PC-9 (cell line): ENCODE results near the gene PDE4D. TPM values are rescaled to one million over a fixed set of nuclear protein-coding genes. Genes with fewer than 3 reads are reported as not detected.

Experiments
- BruUV-seq: library from RNA; stranded (reverse); fragments of 400-500 nt; replicated peaks from 2 replicates; lab custom pipeline; 2021; lab: Mats Ljungman, UMichigan
- CTCF ChIA-PET: fragments of 300-600 bp; sonication (Branson Sonifier 250); formaldehyde crosslinking; loops from one replicate; lab custom pipeline; 2022; ENCODE audit warnings: antibody characterized with exemption; lab: Charles Lee
- POLR2A ChIA-PET: fragments of 300-600 bp; sonication (Branson Sonifier 250); formaldehyde crosslinking; loops from one replicate; lab custom pipeline; 2022; ENCODE audit warnings: antibody characterized with exemption; ENCODE audit not compliant: unreplicated experiment; lab: Charles Lee
- DNase-seq, 2 experiments: peaks; one replicate each; pipeline versions ENCODE4 v3.0.0 to v3.0.0-alpha.2; 2015 to 2022; ENCODE audit warnings: mixed read lengths in 1 of 2
- H2AFZ ChIP-seq: fragments of 200-600 bp; sonication (generic); 2 replicates; pipeline ENCODE4 v1.8.1; 2017; ENCODE audit warnings: antibody characterized with exemption
- H3F3A ChIP-seq: fragments of 200-600 bp; sonication (generic); 2 replicates; pipeline ENCODE4 v1.8.1; 2017; ENCODE audit warnings: antibody characterized with exemption, mild to moderate bottlenecking, low read depth; ENCODE audit not compliant: insufficient read depth
- H3K27ac ChIP-seq: fragments of 200-600 bp; sonication (generic); 2 replicates; pipeline ENCODE4 v1.6.1; 2016; ENCODE audit warnings: mixed run types
- H3K27me3 ChIP-seq: fragments of 200-600 bp; sonication (generic); 2 replicates; pipeline ENCODE4 v1.6.1; 2016; ENCODE audit warnings: low read depth, mixed run types; ENCODE audit not compliant: insufficient read depth
- H3K36me3 ChIP-seq: fragments of 200-600 bp; sonication (generic); 2 replicates; pipeline ENCODE4 v1.6.1; 2016; ENCODE audit warnings: low read depth, mixed run types
- H3K4me1 ChIP-seq: fragments of 200-600 bp; sonication (generic); replicated peaks from 2 replicates; pipeline ENCODE4 v1.6.1; 2016; ENCODE audit warnings: mixed run types; ENCODE audit not compliant: insufficient read depth
- H3K4me2 ChIP-seq: fragments of 200-600 bp; sonication (generic); 2 replicates; pipeline ENCODE4 v1.6.1; 2017; ENCODE audit warnings: mixed run types
- H3K4me3 ChIP-seq: fragments of 200-600 bp; sonication (generic); 2 replicates; pipeline ENCODE4 v1.6.1; 2016; ENCODE audit warnings: mixed run types
- H3K79me2 ChIP-seq: fragments of 200-600 bp; sonication (generic); 2 replicates; pipeline ENCODE4 v1.6.1; 2017; ENCODE audit warnings: low read depth, mixed run types
- H3K9me2 ChIP-seq: fragments of 200-600 bp; sonication (generic); 2 replicates; pipeline ENCODE4 v1.8.1; 2017; ENCODE audit warnings: mild to moderate bottlenecking; ENCODE audit not compliant: insufficient read depth
- H3K9me3 ChIP-seq: fragments of 200-600 bp; sonication (generic); 2 replicates; pipeline ENCODE4 v1.8.1; 2016; ENCODE audit warnings: low read depth; ENCODE audit not compliant: insufficient read depth
- H4K20me1 ChIP-seq: fragments of 200-600 bp; sonication (generic); 2 replicates; pipeline ENCODE4 v1.8.1; 2017; ENCODE audit not compliant: insufficient read depth
- CTCF ChIP-seq: fragments of 200-600 bp; sonication (generic); conservative IDR thresholded peaks from 2 replicates; pipeline ENCODE4 v1.6.1; 2017; ENCODE audit warnings: mixed run types, antibody characterized with exemption, mild to moderate bottlenecking, moderate library complexity
- EZH2 ChIP-seq: fragments of 200-600 bp; sonication (generic); IDR thresholded peaks from 2 replicates; pipeline ENCODE4 v1.8.0; 2017; ENCODE audit warnings: antibody characterized with exemption, low read depth
- intact Hi-C: fragments of 100-400 bp; cut with micrococcal nuclease; formaldehyde crosslinking; loops from one replicate; pipeline ENCODE4 v1.10.0; 2022; ENCODE audit not compliant: unreplicated experiment
- total RNA-seq: library from RNA; stranded (reverse); gene quantifications from 2 replicates; pipeline ENCODE4 v1.2.3, GENCODE V29; 2021

PDE4D gene
- total RNA-seq, 1 experiment from 2014 or later: 9.8 TPM

- TF ChIP-seq EZH2 (no peak), CTCF (peak; percentile 64)
- peak in 1 of 2 experiments; percentile 9 for DNase-seq
- CTCF ChIA-PET: interaction anchor here (0.6 kb wide), 1 partner anchor 666 kb away, joined by 5 read pairs; no protein-coding TSS in a partner anchor
Observed at GRCh38 chr5:59724482-59725391, 168.8 kb downstream of the PDE4D start.

GRCh38 chr5:59722874-59723273, 170.7 kb downstream of the PDE4D start:
- intact Hi-C loops: loop anchor here (1.0 to 5.0 kb wide), 2 partner anchors 74 to 333 kb away; no protein-coding TSS in a partner anchor
- peak in 1 of 2 experiments; percentile 42 for DNase-seq
- Histone ChIP-seq H3K27me3 (no peaks in the 10 kb centered on the region), H3K27ac (peak overlapping the region; percentile 25), H4K20me1 (no peaks in the 10 kb centered on the region), H3F3A (peaks cover 4% of the 10 kb centered on the region; the same call in 1 of the 2 replicates), H3K4me3 (no peak overlapping the region), H3K9me2 (no peaks in the 10 kb centered on the region), H3K4me1 (peaks cover 12% of the 10 kb centered on the region), H2AFZ (no peak overlapping the region), H3K9me3 (no peaks in the 10 kb centered on the region), H3K79me2 (no peaks in the 10 kb centered on the region), H3K36me3 (no peaks in the 10 kb centered on the region), H3K4me2 (no peak overlapping the region)
- POLR2A ChIA-PET: no interaction called here
- CTCF ChIA-PET: interaction anchor here (0.6 kb wide), 1 partner anchor 71 kb away, joined by 3 read pairs; no protein-coding TSS in a partner anchor
- no TSS peak for BruUV-seq
- TF ChIP-seq CTCF (no peak), EZH2 (no peak)

More at GRCh38 chr5:59724482-59725391, 168.8 kb downstream of the PDE4D start:
- Histone ChIP-seq H3K36me3 (no peaks in the 10 kb centered on the region), H3K4me1 (peaks cover 12% of the 10 kb centered on the region), H3F3A (peaks cover 4% of the 10 kb centered on the region; the same call in 1 of the 2 replicates), H4K20me1 (no peaks in the 10 kb centered on the region), H3K4me2 (no peak overlapping the region), H3K27me3 (no peaks in the 10 kb centered on the region), H2AFZ (no peak overlapping the region), H3K79me2 (no peaks in the 10 kb centered on the region), H3K9me3 (no peaks in the 10 kb centered on the region), H3K9me2 (no peaks in the 10 kb centered on the region), H3K27ac (no peak overlapping the region), H3K4me3 (no peak overlapping the region)
- POLR2A ChIA-PET: no interaction called here
- intact Hi-C loops: loop anchor here (5.0 kb wide), 1 partner anchor 73 kb away; no protein-coding TSS in a partner anchor
- BruUV-seq: no TSS peak

- H3F3A ChIP-seq: peaks cover 4% of the 10 kb centered on the region; the same call in 1 of the 2 replicates
- TF ChIP-seq CTCF: no peak
- TF ChIP-seq EZH2: no peak
- no peaks in the 10 kb centered on the region for H4K20me1 ChIP-seq
- peaks cover 12% of the 10 kb centered on the region for H3K4me1 ChIP-seq
- no peaks in the 10 kb centered on the region for H3K36me3 ChIP-seq
- POLR2A ChIA-PET: no interaction called here
- no TSS peak for BruUV-seq
- H3K9me2 ChIP-seq: no peaks in the 10 kb centered on the region
- no peaks in the 10 kb centered on the region for H3K27me3 ChIP-seq
- H3K4me3 ChIP-seq: no peak overlapping the region
- no peaks in the 10 kb centered on the region for H3K9me3 ChIP-seq
- intact Hi-C loops: loop anchor here (1.0 to 5.0 kb wide), 2 partner anchors 76 to 331 kb away; no protein-coding TSS in a partner anchor
- no peak overlapping the region for H2AFZ ChIP-seq
- H3K27ac ChIP-seq: no peak overlapping the region
- CTCF ChIA-PET: no interaction called here
- no peak for DNase-seq
- no peak overlapping the region for H3K4me2 ChIP-seq
- no peaks in the 10 kb centered on the region for H3K79me2 ChIP-seq
Observed at GRCh38 chr5:59721741-59722140, 171.8 kb downstream of the PDE4D start.
